ENCODE results near the gene ZNF121.

ZNF121 gene

DNA sequence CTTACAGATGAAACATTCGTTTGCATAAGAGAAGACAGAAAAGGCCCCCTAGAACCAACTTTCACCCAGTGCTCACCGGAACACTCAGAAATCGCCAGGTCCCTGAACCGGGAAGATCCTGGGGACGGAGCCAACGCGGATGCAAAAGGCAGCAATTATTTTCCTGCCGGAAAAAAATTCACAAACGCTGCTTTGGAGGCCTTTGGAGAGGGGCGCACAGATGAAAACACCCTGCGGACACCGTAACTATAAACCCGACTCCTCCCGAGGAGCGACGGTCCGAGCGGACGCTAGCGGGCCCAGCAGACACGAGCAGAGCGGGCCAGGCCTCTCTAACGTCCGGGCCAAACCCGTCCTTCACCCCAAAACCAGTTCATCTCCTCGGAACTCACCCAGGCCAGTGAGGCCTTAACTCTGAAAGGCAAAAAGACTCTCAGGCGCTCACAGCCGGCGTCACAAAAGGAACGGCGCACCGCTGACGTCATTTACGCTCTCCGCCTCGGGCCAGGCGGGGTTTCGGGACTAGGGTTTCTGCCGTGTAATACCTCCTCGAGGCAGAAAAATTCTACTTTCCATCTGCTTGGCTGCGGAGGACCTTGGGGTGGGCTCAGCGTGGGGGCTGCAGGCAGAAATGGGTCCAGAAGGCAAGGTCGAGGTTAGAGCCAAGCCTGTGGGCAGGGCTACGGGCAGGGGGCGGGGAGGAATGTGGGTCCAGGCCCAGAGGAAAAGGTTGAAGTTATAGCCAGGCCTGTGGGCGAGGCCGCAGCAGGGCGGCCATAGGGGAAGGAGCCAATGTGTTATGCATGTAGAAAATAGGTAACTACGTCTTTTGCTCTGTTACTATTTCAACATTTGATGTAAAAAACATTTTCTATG lies 45.9 kb downstream of the ZNF121 start, which contains the start of gene ZNF426:
Gene ZNF426, minus strand, starts transcription at position 463 of the 876 bp plus-strand sequence. CDS start 2,413 bp downstream, outside the sequence.
- peak; percentile 43 to 82 for DNase-seq

DNA sequence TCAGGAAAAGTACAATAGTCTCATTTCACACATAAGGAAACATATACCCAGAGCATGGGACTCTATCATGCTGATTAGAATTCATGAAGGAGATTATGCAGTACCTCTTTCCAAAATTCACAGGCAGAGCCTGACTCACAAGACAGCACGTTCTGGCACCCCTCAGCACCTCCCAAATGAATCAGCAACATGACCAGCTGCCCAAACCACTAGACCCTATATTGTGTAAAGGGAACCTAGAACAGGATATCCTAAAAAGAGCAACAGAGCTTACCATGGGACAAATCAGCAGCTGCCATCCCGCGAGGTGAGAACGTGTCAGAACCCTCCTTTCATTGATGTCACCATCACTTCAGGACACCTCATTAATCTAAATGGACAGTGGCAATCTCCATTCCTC lies 48.4 kb downstream of the ZNF121 start:
- DNase-seq = no peak

DNA sequence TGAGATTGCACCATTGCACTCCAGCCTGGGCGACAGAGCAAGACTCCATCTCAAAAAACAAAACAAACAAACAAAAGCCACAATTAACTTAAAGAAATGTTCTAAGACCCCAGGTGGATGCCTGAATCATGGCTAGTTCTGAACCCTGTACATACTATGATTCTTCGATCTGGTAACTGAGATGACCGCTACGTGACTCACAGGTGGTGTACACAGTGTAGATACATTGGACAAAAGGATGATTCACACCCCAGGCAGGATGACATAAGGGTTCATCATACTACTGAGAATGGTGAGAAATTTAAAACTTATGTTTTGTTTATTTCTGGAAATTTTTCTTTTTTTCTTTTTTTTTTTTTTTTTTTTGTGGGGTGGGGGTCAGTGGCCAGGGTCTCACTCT lies 52.4 kb downstream of the ZNF121 start:
- DNase-seq = no peak

DNA sequence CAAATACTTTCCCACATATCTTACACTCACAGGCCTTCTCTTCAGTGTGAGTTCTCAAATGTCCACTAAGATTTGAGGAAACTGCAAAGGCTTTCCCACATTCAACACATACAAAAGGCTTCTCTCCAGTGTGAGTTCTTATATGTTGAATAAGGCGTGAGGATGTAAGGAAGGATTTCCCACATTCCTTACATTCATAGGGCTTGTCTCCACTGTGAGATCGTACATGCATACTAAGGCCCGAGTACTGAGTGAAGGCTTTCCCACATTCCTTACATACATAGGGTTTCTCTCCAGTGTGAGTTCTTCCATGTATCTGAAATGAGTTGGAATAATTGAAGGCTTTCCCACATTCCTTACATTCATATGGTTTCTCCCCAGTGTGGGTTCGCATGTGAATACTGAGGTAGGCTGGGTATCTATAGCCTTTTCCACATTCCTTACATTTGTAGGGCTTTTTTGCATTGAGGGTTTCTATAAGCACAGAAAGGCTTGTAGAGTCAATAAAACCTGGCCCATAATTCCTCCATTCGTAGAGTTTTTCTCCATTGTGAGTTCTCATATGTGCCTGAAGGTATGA lies 55.5 kb downstream of the ZNF121 start:
- DNase-seq = no peak

DNA sequence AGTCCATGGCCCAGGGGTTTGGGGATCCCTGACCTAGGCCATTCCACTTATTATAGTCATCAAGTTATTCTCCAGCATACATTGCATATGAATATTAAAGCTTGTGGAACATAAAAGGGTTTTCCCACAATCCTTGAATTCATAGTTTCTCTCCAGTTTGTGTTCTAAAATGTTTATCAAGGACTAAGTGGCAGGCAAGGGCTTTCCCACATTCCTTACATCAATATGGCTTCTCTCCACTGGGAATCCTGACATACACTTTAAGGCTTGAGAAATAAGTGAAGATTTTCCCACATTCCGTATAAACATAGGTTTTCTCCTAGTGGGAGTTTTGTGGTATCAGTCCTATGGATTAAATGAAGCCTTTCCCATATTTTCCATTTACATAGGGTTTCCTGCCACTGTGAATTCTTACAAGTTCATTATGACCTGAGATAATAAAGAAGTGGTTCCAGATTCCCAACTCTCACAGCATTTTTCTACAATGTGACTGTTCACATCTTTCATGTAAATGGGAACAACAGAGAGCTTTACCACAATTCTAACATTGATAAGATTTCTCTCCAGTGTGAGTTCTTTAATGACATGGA lies 60.3 kb downstream of the ZNF121 start:
- DNase-seq = no peak
